T-helper 1 cell treated with Interleukin-12 subunit alpha and Interleukin-12 subunit beta and Interleukin-4 antibody, amounts not matched to agents 30 ng/mL and 1 ng/mL, for 36 hours (primary cell): ENCODE data around the gene DDX23. TPM values are rescaled to one million over a fixed set of nuclear protein-coding genes. Genes with fewer than 3 reads are reported as not detected.
"Not testable (repeated sequence)": the region's sequence is repeated elsewhere in the genome, so short reads cannot be mapped to it uniquely, and the experiment has no call there.

Source experiments
- intact Hi-C: fragments of 100-400 bp; cut with micrococcal nuclease; formaldehyde crosslinking; loops from one replicate; pipeline ENCODE4 v1.15.1; 2024
- total RNA-seq: library from RNA; stranded (reverse); gene quantifications from 2 replicates; pipeline ENCODE4 v1.2.3, GENCODE V29; 2022

DDX23 gene
- total RNA-seq, 1 donor from 2014 or later = 125 TPM

GRCh38 chr12:48863291-48863690 is 11.3 kb upstream of the DDX23 start:
- intact Hi-C loops = no loop called here

- intact Hi-C loops = no loop called here
These were observed 10.8 kb upstream of the DDX23 start for GRCh38 chr12:48862760-48863159.

GRCh38 chr12:48861111-48861510 is 9.1 kb upstream of the DDX23 start:
- intact Hi-C loops = no loop called here

GRCh38 chr12:48860236-48860635 is 8.3 kb upstream of the DDX23 start:
- intact Hi-C loops = not testable (repeated sequence)

GRCh38 chr12:48859607-48860006 is 7.6 kb upstream of the DDX23 start:
- intact Hi-C loops = no loop called here

GRCh38 chr12:48858043-48858442 is 6.1 kb upstream of the DDX23 start:
- intact Hi-C loops = no loop called here

- intact Hi-C loops = no loop called here
These were observed 5.5 kb upstream of the DDX23 start for GRCh38 chr12:48857278-48857994.

GRCh38 chr12:48856379-48856778 is 4.4 kb upstream of the DDX23 start:
- intact Hi-C loops = no loop called here

- intact Hi-C loops = loop anchor here (5.0 kb wide), 3 partner anchors 332 to 1547 kb away; partner anchors contain the start of genes LARP4 and TUBA1A
These were observed 3.0 kb upstream of the DDX23 start for GRCh38 chr12:48854932-48855331.

- intact Hi-C loops = loop anchor here (5.0 kb wide), 3 partner anchors 333 to 1548 kb away; partner anchors contain the start of genes LARP4 and TUBA1A
These were observed 2.5 kb upstream of the DDX23 start for GRCh38 chr12:48854488-48854887.

GRCh38 chr12:48852734-48853688 is 1.0 kb upstream of the DDX23 start:
- intact Hi-C loops = loop anchor here (1.0 to 5.0 kb wide), 19 partner anchors 12 to 1549 kb away; partner anchors contain the start of genes ARF3, CACNB3, CCNT1 and LARP4

- intact Hi-C loops = not testable (repeated sequence)
These were observed 9.9 kb downstream of the DDX23 start for GRCh38 chr12:48842021-48842420.

GRCh38 chr12:48838048-48838447 is 13.9 kb downstream of the DDX23 start:
- intact Hi-C loops = no loop called here

- intact Hi-C loops = no loop called here
These were observed 19.5 kb downstream of the DDX23 start for GRCh38 chr12:48832321-48833060.

GRCh38 chr12:48831257-48831656 is 20.7 kb downstream of the DDX23 start:
- intact Hi-C loops = no loop called here

GRCh38 chr12:48828841-48829575 is 23.0 kb downstream of the DDX23 start:
- intact Hi-C loops = no loop called here

- intact Hi-C loops = no loop called here
These were observed 23.7 kb downstream of the DDX23 start for GRCh38 chr12:48828293-48828692.

GRCh38 chr12:48827513-48828096 is 24.4 kb downstream of the DDX23 start:
- intact Hi-C loops = no loop called here

- intact Hi-C loops = no loop called here
These were observed 24.9 kb downstream of the DDX23 start for GRCh38 chr12:48827026-48827425.

- intact Hi-C loops = no loop called here
These were observed 25.6 kb downstream of the DDX23 start for GRCh38 chr12:48826209-48826855.
